Stomach (tissue), 4 donors: ENCODE data around the gene MFGE8.

ENCODE experiments used
- CTCF ChIP-seq, 7 experiments: fragments of 450-650 bp in 4 of 7; fragments of 200-600 bp in 3 of 7; sonication (generic) in 3 of 7; IDR thresholded peaks; one replicate each; pipeline ENCODE4 v1.5.1; 2016 to 2019; ENCODE audit warnings: antibody characterized with exemption in 7 of 7, control low read depth in 2 of 7, mild to moderate bottlenecking in 1 of 7
- EP300 ChIP-seq: sonication (generic); formaldehyde crosslinking; IDR thresholded peaks from one replicate; pipeline ENCODE4 v1.6.1; 2017; ENCODE audit warnings: antibody characterized with exemption
- POLR2A ChIP-seq, 4 donors: fragments of 450-650 bp; IDR thresholded peaks; one replicate each; pipeline ENCODE4 v1.6.1; 2016; ENCODE audit warnings: antibody characterized with exemption in 4 of 4, control low read depth in 2 of 4, mild to moderate bottlenecking in 1 of 4, moderate library complexity in 1 of 4
- POLR2AphosphoS5 ChIP-seq, 3 donors: sonication (generic); formaldehyde crosslinking; IDR thresholded peaks; one replicate each; pipeline ENCODE4 v1.6.1; 2016; ENCODE audit warnings: antibody characterized with exemption in 3 of 3

- TF ChIP-seq CTCF (IDR thresholded peaks at IDR 0.05) (no peak), POLR2A (IDR thresholded peaks at IDR 0.05) (no peak), POLR2AphosphoS5 (IDR thresholded peaks at IDR 0.05) (no peak), EP300 (no peak)
Measured at GRCh38 chr15:88866295-88866881, 46.8 kb downstream of the MFGE8 start.
